GM21786 (cell line): ENCODE results near the gene SRSF3.

Experiments
- ATAC-seq: cut with Tn5 transposase; IDR thresholded peaks from one replicate; pipeline ENCODE4 v1.9.1; 2021; ENCODE audit not compliant: unreplicated experiment

Gene SRSF3

DNA sequence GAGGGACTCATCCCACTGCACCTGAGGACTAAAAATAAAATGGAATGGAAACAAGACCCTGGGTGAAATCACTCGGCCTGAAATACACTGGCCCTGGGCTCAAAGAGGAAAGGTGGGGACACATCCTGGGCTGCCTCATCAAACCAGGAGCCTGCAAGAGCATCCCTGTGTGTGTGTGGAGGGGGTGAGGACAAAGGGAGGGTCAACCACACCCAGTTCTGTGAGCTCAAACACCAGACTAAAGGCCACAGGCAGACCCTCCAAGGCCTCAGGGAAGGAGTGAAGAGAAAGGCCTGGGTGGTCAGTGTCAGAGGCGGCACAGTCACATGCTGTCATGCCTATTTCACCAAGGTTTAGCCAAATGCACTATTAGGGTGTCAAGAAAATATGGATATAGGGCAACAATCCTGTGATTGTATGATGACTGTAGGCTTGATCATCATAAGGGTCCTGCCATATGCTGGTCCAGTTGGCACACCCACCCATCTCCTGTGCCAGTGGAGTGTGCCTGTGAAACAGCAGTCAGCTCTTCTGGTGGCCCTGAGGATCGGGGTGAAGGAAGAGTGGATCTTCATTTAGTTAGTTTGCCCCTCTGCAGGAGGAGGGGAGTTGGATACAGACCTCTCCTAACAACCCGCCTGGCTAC, 28.9 kb downstream of the SRSF3 start:
- no peak for ATAC-seq

DNA sequence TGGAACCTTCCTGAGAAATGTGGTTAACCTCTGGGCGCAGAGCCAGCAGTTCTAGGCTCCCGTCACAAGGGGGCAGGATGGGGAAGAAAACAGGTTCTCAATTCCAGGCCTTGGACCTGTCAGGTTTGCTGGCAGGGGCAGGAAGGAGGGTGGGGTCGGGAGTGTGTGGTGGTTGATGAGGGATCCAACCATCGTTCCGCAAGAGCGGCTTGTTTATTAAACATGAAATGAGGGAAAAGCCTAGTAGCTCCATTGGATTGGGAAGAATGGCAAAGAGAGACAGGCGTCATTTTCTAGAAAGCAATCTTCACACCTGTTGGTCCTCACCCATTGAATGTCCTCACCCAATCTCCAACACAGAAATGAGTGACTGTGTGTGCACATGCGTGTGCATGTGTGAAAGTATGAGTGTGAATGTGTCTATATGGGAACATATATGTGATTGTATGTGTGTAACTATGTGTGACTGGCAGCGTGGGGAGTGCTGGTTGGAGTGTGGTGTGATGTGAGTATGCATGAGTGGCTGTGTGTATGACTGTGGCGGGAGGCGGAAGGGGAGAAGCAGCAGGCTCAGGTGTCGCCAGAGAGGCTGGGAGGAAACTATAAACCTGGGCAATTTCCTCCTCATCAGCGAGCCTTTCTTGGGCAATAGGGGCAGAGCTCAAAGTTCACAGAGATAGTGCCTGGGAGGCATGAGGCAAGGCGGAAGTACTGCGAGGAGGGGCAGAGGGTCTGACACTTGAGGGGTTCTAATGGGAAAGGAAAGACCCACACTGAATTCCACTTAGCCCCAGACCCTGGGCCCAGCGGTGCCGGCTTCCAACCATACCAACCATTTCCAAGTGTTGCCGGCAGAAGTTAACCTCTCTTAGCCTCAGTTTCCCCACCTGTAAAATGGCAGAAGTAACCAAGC, 29.6 kb downstream of the SRSF3 start:
- ATAC-seq = peak; percentile 55

DNA sequence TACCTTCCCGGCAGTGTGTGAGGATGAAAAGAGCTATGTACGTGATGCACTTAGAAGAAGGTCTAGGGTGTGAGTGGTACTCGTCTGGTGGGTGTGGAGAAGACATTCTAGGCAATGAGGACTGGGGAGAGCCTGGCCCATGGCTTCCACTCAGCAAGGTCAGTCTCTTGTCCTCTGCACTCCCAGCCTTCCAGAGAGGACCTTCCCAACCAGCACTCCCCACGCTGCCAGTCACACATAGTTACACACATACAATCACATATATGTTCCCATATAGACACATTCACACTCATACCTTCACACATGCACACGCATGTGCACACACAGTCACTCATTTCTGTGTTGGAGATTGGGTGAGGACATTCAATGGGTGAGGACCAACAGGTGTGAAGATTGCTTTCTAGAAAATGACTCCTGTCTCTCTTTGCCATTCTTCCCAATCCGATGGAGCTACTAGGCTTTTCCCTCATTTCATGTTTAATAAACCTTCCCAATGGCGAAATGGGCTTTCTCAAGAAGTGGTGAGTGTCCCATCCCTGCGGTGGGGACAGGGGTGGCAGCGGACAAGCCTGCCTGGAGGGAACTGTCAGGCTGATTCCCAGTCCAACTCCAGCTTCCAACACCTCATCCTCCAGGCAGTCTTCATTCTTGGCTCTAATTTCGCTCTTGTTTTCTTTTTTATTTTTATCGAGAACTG, 30.4 kb downstream of the SRSF3 start:
- ATAC-seq = no peak

DNA sequence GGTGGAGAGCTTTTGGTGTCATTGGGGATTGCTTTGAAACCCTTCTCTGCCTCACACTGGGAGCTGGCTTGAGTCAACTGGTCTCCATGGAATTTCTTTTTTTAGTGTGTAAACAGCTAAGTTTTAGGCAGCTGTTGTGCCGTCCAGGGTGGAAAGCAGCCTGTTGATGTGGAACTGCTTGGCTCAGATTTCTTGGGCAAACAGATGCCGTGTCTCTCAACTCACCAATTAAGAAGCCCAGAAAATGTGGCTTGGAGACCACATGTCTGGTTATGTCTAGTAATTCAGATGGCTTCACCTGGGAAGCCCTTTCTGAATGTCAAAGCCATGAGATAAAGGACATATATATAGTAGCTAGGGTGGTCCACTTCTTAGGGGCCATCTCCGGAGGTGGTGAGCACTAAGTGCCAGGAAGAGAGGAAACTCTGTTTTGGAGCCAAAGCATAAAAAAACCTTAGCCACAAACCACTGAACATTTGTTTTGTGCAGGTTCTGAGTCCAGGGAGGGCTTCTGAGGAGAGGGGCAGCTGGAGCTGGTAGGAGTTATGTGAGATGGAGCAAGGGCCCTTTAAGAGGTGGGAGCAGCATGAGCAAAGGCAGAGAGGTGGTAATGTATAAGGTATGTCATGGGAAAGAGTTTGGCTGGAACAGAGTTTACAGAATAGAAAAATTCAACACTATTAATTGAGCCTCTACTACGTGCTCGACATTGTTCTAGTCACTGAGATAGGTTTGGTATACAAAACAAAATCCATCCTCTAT, 31.2 kb downstream of the SRSF3 start:
- ATAC-seq = no peak

DNA sequence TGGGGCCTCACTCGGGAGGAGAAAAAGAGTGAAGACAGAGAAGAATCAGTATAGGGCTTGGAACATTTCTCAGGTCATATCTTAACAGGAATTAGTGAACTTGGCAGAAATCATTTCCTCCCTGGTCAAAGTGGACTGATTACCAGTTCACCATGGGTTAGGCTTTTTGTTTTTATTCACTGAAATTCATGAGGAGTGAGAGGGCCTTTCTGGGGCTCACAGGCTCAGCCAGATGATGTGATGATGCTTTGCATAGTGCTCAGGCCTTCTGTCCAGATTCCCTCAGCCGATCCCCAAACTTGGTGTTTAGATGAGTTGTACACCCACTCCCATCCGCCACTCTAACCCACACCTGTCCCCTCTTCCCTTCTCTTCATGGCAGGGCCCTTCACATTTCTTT, 32.5 kb downstream of the SRSF3 start:
- ATAC-seq = no peak

DNA sequence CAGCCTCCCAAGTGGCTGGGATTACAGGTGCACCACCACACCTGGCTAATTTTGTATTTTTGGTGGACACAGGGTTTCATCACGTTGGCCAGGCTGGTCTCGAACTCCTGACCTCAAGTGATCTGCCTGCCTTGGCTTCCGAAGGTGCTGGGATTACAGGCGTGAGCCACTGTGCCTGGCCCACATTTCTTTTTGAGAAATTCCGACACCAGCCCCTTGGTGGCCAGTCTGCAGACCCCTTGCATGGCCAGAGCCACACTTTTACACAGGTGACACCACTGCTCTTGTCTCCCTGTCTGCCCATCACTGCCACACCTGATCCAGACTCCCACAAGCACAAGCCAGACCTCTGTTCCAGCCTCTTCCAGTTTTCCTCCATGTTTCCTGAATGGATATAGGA, 33.0 kb downstream of the SRSF3 start:
- no peak for ATAC-seq

DNA sequence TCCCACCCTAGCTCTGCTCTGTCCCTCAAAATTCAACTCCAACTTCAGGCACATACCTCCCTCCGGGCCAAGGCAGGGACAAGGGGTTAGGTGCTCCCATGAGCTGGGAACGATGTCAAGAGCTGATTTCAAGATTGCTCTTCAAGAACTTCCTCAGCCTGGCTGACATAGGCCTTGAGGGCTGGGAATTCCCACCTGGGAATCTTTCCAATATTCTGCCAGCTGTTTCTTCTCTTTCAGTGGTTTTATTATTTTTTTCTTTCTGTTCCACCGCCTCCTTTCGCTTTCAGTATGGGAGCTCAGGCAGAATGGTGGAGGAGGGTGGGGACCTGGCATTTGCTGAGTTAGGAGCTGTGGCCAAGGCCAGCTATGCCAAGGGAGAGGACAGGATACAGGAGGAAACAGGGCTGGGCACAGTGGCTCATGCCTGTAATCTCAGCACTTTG, 33.7 kb downstream of the SRSF3 start:
- ATAC-seq = no peak

DNA sequence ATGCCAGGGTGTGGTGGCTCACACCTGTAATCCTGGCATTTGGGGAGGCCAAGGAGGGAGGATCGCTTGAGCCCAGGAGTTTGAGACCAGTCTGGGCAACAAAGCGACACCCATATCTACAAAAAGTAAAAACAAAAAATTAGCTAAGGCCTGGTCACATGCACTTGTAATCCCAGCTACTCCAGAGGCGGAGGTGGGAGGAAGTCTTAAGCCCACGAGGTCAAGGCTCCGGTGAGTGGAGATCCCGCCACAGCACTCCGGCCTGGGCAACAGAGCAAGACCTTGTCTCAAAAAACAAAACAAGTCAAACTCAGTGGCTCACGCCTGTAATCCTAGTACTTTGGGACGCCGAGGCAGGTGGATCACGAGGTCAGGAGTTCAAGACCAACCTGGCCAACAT, 35.6 kb downstream of the SRSF3 start:
- ATAC-seq = no peak

DNA sequence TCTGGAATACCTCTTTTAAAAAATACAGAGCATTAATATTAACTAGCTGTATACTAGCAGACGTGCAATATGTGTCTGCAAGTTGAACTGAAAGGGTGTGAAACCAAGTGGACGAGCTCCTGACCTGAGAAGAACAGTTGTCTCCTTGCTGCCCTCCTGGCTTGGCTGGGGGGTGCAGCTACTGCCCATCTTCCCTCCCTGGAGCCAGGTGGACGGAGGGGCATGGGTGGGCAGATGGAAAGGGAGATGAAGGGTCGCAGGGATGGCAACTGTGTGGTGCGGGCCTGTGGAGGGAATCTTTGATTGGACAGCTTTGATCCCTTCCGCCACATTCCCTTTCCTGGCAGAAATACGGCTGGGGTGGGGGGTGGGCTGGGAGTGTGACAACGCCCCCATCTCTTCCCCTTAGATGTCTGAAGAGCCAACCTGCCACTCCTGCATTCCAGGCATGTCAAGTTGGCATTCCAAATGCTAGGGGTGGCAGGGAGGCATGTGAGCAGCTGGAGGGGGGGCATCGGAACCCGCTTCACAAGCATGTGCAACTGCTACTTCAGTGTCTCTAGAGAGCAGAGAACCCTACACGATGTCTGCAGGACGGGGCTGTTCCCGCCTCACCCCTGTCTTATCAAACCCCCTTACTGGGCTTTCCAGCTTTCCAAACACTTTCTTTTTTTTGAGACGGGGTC, 37.3 kb downstream of the SRSF3 start:
- ATAC-seq = no peak

DNA sequence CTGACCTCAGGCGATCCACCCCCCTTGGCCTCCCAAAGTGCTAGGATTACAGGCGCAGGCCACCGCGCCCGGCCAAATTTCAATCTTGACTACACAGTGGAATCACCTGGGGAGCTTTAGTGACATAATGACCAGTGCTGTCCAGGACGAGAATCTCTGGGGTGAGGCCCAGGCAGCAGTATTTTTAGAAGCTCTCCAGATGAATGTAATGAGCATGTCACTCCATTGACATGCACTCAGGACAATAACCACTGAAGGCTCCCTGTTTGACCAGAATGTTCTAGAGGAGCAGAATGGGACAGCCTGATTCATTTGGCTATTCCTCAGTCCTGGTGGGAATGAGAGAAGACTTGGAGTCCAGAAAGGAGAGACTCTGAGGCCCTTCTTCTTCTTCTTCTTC, 39.2 kb downstream of the SRSF3 start:
- no peak for ATAC-seq

DNA sequence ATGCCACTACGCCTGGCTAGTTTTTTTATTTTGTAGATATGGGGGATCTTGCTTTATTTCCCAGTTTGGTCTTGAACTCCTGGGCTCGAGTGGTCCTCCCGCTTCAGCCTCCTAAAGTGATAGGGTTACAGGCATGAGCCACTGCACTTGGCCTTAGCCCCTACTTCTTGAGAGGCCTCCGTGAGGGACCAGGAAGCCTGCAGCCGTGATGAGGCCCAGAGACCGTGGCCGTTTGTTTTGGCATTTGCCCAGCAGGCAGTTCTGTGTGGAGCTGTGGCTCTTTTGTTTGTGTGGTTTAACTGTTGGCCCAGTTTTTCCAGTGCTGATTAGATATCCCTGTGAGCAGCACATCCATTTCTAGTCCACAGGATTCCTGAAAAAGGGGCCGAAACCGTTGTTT, 39.8 kb downstream of the SRSF3 start:
- ATAC-seq = no peak

DNA sequence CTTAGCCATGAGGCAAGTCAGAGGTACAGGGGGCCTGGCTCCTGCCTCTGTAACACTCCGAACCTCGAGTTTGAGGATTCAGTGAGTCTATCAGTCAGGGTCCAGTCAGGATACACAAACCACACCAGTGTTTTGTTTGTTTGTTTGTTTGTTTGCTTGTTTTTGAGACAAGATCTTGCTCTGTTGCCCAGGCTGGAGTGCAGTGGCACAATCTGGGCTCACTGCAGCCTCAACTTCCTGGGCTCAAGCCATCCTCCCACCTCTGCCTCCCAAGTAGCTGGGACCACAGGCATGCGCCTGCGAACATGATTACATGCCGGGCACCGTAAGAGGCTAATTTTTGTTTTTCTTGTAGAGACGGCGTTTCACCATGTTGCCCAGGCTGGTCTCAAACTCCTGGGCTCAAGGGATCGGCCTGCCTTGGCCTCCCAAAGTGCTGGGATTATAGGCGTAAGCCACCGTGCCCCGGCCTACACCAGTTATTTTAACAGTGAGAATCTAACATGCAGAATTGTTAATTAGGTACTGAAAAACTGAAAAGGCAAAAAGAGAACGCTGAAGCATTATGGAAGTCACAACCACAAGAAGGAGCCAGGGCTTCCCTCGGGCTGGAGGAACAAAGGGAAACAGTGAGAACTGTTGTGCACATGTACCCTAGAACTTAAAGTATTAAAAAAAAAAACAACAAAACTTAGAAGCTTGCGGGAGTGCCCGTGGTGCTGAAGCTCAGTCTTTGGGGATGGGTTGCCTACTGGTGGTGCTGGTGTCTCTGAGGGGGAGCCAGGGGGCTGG, 40.4 kb downstream of the SRSF3 start:
- no peak for ATAC-seq

DNA sequence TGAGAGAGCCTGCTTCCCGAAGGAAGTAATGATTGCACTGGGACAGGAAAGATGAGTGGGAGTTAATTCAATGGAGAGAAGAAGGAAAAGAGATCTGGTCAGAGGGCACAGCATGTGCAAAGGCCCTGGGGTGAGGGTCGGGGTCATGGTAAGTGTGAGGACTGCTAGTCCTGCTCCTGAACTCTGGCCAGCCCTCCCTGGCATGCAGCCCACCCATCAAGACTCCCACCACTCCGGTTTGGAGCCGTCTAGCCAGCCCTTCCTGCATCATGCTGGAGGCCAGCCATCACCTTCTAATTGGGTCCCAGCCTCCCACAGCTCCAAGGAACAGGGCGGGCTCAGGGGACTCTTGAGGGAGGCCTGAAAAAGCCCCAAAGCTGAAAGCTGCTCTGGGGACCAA, 42.1 kb downstream of the SRSF3 start:
- no peak for ATAC-seq

DNA sequence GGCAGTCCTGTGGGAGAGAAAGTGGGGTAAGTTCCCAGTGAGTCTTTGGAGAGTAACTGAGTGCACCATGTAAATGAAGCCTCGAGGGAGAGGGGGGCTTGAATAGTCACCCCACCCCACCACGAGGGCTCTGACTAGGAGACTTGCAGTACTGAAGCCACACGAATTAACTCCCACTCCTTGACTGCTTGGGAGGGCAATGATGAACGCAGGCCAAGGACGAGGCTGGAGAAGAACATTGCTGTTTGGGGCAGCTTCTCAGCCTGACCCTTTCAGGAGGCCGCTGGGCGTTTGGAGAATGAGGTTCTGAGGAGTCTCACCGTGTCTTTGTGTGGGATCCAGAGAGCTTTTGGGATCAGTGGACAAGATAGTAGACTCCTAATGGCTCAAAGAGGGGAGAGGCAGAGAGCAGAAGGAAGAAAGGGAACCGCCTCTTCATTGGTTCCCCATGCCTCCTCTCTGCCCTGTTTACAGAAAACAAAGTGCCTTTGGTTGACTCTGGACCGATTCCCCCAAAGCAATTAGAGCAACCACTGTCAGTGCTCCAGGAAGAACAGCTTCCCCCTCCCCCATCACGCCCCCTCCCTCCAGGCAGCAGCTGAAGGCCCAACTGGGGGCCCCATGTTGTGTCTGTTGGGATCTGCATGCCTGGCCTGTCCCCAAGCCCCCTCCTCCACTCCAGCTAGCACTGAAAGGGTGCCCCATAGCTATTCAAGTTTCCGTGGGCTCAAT, 42.7 kb downstream of the SRSF3 start:
- ATAC-seq = no peak

DNA sequence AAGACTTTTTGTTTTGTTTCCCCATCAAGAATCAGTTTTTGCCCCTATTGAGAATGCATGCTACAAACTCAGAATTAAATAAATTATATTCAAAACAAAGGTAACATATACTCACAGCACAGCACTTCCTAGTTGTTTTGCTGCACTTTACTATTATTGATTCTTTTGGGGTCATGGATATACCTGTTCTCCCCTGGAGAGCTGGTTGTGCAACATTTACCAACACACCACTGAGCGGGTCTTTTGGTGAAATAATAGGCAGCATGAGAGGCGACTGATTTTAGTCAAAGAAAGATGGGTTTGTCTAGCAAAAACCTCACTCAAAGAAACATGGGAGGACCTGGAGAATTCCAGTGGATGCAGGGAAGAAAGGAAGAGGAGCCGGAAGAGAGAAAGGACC, 44.4 kb downstream of the SRSF3 start:
- no peak for ATAC-seq

DNA sequence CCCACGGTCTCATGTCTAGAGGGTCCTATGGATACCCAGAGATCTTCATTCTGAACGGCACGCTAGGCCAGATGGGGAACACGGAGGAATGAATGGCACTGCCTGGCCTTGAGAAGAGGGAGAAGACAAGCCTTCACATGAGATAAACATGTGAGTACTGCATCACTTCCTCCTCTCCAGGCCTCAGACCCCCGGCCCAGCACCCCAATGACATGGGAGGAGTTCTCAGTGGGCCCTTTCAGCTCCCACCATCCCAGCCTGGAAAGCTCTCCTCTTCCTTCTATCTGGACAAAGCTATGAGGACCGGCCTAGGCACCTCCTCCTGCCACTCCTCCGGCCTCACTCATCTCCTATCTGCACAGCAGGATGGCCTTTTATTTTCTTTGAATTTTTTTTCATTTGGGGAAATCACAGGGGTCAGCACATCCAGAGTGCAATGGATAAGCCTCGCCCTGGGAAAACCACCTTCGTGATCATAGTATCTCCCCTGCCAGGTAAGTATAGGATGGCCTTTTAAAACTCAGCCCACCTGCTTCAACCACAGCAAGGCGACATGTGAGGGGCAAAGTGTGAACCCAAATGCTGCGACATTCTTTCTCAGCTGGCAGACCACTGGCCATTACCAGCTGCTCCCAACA, 45.1 kb downstream of the SRSF3 start:
- ATAC-seq = no peak

DNA sequence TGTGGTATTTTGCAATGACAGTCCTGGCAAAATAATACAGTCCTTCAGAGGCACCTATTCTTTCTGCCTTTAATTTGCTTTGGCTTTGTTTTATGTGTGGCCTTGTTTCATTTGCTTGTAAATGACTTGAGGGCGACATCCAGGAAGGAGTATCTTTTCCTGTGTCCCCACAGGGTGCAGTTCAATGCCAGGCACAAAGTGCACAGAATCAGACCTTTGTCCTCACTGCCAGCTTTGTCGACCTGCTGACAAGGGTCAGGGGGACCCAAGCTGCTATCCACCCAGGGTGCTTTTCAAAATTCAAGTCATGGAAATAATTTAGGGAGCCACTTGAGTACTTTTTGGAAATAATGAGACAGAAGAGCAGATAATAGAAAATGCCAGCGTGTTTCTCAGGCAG, 47.4 kb downstream of the SRSF3 start:
- no peak for ATAC-seq

DNA sequence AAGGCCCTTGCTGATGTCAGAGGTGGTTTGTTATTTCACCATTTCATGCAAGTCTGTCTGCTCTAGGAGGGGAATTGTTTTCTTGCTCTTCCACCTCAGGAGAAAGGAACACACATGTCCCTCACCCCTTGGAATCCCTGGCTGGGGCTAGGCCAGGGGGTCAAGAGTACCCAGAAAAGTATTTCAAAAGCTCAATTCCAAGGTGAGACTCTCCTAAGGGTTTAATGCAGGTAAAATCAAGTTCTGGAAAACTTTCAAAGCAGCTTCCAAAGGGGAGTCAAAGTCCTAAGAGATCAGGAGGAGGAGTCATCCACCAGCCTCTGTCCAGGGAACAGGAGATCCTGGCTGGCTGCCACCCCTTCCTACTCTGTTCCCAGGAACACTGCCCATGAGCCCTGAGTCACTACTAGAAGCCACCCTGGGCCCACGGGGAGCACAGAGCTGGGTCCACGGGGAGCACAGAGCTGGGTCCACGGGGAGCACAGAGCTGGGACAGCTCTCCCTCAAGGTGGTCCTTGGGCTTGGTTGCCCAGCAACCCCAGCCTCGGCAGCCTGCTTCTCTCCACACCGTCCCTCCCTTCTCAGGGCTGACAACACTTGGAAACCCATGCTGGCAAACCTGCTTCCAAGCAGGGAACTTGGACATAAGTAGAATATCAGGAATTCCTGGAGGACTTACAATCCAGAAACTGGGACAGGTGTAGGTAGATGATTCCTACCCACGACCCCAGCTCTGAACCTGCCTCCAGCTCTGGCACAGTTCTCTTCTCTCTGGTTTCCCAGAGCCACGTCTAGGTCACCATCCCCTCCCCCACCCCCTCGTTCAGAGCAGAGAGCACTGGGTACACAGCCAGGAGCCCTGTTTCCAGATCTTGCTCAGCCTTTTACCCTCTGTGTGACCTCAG, 49.0 kb downstream of the SRSF3 start:
- ATAC-seq = no peak
